ENCODE results near the gene LRFN3.
A peak's percentile ranks its signal among the peaks of the same experiment; 100 is the strongest.

The LRFN3 gene

DNA sequence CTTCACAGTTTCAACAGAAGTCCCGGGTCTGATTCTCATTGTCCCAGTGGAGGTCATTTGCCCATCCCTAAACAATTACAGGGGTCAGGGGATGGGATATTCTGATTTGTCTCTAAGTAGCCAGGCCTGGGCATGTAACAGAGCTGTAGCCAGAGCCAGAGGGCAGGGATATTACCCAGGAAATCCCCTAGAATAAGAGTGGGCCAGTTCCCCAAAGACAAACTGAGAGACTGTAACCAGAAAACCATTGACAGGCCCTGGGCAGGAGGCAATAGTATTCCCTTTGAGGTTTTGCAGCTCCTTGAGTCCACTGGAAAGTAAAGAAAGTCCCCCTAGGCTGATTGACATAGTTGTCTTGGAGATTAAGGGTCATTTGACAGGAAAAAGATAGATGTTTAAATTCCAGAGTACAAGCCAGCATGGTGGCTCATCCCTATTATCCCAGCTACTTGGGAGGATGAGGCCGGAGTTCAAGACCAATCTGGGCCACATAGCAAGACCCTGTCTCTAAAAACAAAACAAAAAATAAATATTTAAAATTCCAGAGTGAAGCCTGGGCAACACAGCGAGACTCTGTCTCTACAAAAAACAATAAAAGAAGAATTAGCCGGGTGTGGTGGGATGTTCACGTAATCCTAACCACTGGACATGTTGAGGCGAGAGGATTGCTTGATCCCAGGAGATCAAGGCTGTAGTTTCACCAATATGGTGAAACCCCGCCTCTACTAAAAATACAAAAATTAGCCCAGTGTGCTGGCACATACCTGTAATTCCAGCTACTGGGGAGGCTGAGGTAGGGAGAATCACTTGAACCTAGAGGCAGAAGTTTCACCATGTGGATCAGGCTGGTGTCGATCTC, 57.0 kb downstream of the LRFN3 start:
- H3K4me2 ChIP-seq (ENCODE audit: low read length), result no peak overlapping the region
- H3K4me1 ChIP-seq (ENCODE audit: control insufficient read depth, low read length), result peaks cover 17% of the 10 kb centered on the region

DNA sequence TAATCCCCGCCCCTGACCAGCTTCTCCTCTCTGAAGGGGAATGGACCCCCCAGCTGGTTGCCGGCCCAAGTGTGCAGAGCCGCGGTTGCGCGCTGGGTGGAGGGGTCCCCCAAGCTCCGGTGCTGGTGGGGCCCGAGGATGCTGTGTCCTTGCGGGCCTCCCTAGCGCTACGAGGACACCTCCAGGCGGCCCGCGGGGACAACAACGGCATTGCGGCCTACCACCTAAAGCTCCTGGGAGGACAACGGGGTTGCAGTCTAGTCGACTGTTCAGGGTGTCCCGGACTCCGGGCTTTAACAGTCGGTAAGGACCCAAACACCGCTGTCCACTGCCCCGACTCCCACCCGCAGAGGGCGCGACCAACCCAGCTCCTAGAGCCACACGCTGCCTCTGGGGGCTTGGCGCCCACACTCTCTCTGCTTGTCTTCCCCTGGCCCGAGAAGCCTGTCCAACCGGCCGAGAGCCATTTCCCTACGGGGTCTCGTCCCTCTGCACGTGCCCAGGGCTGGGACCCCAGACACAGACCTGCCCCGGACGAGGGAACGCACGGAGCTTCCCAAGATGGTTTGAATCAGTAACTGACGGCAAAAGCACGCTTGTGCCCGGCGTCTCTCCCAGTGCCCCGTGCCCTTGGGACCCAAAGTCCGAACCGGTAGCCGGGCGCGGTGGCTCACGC, 57.9 kb downstream of the LRFN3 start:
- no peaks in the 10 kb centered on the region for H3K27me3 ChIP-seq (ENCODE audit: control insufficient read depth, low read length)
- H3K79me2 ChIP-seq (ENCODE audit: control insufficient read depth, low read length), result peaks cover 34% of the 10 kb centered on the region
- TF ChIP-seq EZH2phosphoT487 (IDR thresholded peaks at IDR 0.05; ENCODE audit: borderline replicate concordance, low read length), result no peak
- TF ChIP-seq, protein P1, sequence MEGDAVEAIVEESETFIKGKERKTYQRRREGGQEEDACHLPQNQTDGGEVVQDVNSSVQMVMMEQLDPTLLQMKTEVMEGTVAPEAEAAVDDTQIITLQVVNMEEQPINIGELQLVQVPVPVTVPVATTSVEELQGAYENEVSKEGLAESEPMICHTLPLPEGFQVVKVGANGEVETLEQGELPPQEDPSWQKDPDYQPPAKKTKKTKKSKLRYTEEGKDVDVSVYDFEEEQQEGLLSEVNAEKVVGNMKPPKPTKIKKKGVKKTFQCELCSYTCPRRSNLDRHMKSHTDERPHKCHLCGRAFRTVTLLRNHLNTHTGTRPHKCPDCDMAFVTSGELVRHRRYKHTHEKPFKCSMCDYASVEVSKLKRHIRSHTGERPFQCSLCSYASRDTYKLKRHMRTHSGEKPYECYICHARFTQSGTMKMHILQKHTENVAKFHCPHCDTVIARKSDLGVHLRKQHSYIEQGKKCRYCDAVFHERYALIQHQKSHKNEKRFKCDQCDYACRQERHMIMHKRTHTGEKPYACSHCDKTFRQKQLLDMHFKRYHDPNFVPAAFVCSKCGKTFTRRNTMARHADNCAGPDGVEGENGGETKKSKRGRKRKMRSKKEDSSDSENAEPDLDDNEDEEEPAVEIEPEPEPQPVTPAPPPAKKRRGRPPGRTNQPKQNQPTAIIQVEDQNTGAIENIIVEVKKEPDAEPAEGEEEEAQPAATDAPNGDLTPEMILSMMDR (IDR thresholded peaks at IDR 0.05; ENCODE audit: low read depth, low read length, poor library complexity, severe bottlenecking), result no peak
- H3K27ac ChIP-seq (ENCODE audit: low read depth, low read length), result no peak overlapping the region
- no peaks in the 10 kb centered on the region for H3K9me3 ChIP-seq (ENCODE audit: control insufficient read depth, insufficient read depth, low read length)
- H3K36me3 ChIP-seq (ENCODE audit: control insufficient read depth, low read length), result peaks cover 15% of the 10 kb centered on the region
- peak overlapping the region; percentile 86 for H3K4me2 ChIP-seq (ENCODE audit: low read length)
- H3K4me3 ChIP-seq (ENCODE audit: low read length), result peak overlapping the region; percentile 76
- H3K4me1 ChIP-seq (ENCODE audit: control insufficient read depth, low read length), result peaks cover 17% of the 10 kb centered on the region
- H4K20me1 ChIP-seq (ENCODE audit: control insufficient read depth, insufficient read depth, low read depth, low read length), result 0 out of 2 replicates have a peak, but pooled peaks cover 4% of the 10 kb centered on the region
- H3K9me2 ChIP-seq (replicated peaks; ENCODE audit: control insufficient read depth, low read length), result no peaks in the 10 kb centered on the region
- 0 out of 2 replicates have a peak, but pooled peaks cover 2% of the 10 kb centered on the region for H3F3A ChIP-seq (ENCODE audit: control insufficient read depth, insufficient read depth)

More for the DNA sequence above, 57.0 kb downstream of the LRFN3 start:
- H3K4me3 ChIP-seq (ENCODE audit: low read length), result no peak overlapping the region
- TF ChIP-seq, protein P1 (IDR thresholded peaks at IDR 0.05; ENCODE audit: low read depth, low read length, poor library complexity, severe bottlenecking), result no peak
- TF ChIP-seq EZH2phosphoT487 (IDR thresholded peaks at IDR 0.05; ENCODE audit: borderline replicate concordance, low read length), result no peak
- 0 out of 2 replicates have a peak, but pooled peaks cover 4% of the 10 kb centered on the region for H4K20me1 ChIP-seq (ENCODE audit: control insufficient read depth, insufficient read depth, low read depth, low read length)
- peaks cover 5% of the 10 kb centered on the region; the same call in 1 of the 2 replicates for H3K9me3 ChIP-seq (ENCODE audit: control insufficient read depth, insufficient read depth, low read length)
- H3K9me2 ChIP-seq (replicated peaks; ENCODE audit: control insufficient read depth, low read length), result no peaks in the 10 kb centered on the region
- H3K27ac ChIP-seq (ENCODE audit: low read depth, low read length), result no peak overlapping the region
- H3K27me3 ChIP-seq (ENCODE audit: control insufficient read depth, low read length), result no peaks in the 10 kb centered on the region
- peaks cover 27% of the 10 kb centered on the region for H3K79me2 ChIP-seq (ENCODE audit: control insufficient read depth, low read length)
- peaks cover 12% of the 10 kb centered on the region for H3K36me3 ChIP-seq (ENCODE audit: control insufficient read depth, low read length)
- 0 out of 2 replicates have a peak, but pooled peaks cover 2% of the 10 kb centered on the region for H3F3A ChIP-seq (ENCODE audit: control insufficient read depth, insufficient read depth)

Measured in DOHH2 (cell line).